ENCODE results near the gene ARF4.

GRCh38 chr3:57617739-57618138 is 20.6 kb upstream of the ARF4 start:
- TF ChIP-seq CTCF (IDR thresholded peaks at IDR 0.05) (no peak), EZH2phosphoT487 (IDR thresholded peaks at IDR 0.05) (no peak), EZH2 (IDR thresholded peaks at IDR 0.05) (no peak)

All from neural progenitor cell (in vitro differentiated cells).